DND-41 (cell line): Measurements from ENCODE around the gene FAM151B.
"Not testable (repeated sequence)": the region's sequence is repeated elsewhere in the genome, so short reads cannot be mapped to it uniquely, and the experiment has no call there.

ENCODE experiments used
- ATAC-seq: fragments of 200-7000 bp; cut with Tn5 transposase; 3 replicates; pipeline ENCODE4 v1.9.1; 2021; ENCODE audit warnings: low read depth; ENCODE audit not compliant: insufficient read depth
- DNase-seq: peaks from one replicate; pipeline ENCODE4 v3.0.0-alpha.2; 2020
- H2AFZ ChIP-seq: 2 replicates; pipeline ENCODE4 v1.6.0; 2012; ENCODE audit warnings: low read depth, low read length
- H3K27ac ChIP-seq: 2 replicates; pipeline ENCODE4 v1.5.1; 2012; ENCODE audit warnings: low read length, inconsistent platforms
- H3K27me3 ChIP-seq: fragments of 200-600 bp; sonication (generic); 2 replicates; pipeline ENCODE4 v1.6.0; 2012; ENCODE audit warnings: low read length, mild to moderate bottlenecking, inconsistent platforms; ENCODE audit not compliant: insufficient read depth, poor library complexity
- H3K36me3 ChIP-seq: 2 replicates; pipeline ENCODE4 v1.5.1; 2012; ENCODE audit warnings: low read length, inconsistent platforms; ENCODE audit not compliant: insufficient read depth
- H3K4me1 ChIP-seq: 2 replicates; pipeline ENCODE4 v1.5.1; 2012; ENCODE audit warnings: mild to moderate bottlenecking, low read length; ENCODE audit not compliant: insufficient read depth
- H3K4me2 ChIP-seq: 2 replicates; pipeline ENCODE4 v1.6.0; 2012; ENCODE audit warnings: mild to moderate bottlenecking, moderate library complexity, low read length, inconsistent platforms; ENCODE audit not compliant: insufficient read depth
- H3K4me3 ChIP-seq, 2 experiments: fragments of 200-600 bp in 1 of 2; shearing (Covaris generic) in 1 of 2; 2 replicates each; pipeline ENCODE4 v1.5.1; 2012 to 2016; ENCODE audit warnings: inconsistent platforms in 2 of 2, low read length in 2 of 2, mild to moderate bottlenecking in 2 of 2, low read depth in 1 of 2, moderate library complexity in 1 of 2
- H3K79me2 ChIP-seq: 2 replicates; pipeline ENCODE4 v1.6.0; 2012; ENCODE audit warnings: low read length, inconsistent platforms; ENCODE audit not compliant: insufficient read depth
- H3K9ac ChIP-seq: 2 replicates; pipeline ENCODE4 v1.6.0; 2012; ENCODE audit warnings: low read depth, mild to moderate bottlenecking, inconsistent platforms, low read length, moderate library complexity
- H3K9me3 ChIP-seq: 2 replicates; pipeline ENCODE4 v1.5.1; 2012; ENCODE audit warnings: low read length, moderate library complexity, mild to moderate bottlenecking, inconsistent platforms; ENCODE audit not compliant: insufficient read depth, severe bottlenecking
- H4K20me1 ChIP-seq: 2 replicates; pipeline ENCODE4 v1.6.0; 2012; ENCODE audit warnings: low read length; ENCODE audit not compliant: insufficient read depth
- EZH2 ChIP-seq: IDR thresholded peaks from 3 replicates; pipeline ENCODE4 v1.6.1; 2012; ENCODE audit warnings: borderline replicate concordance, low read depth, mild to moderate bottlenecking, moderate library complexity, low read length, inconsistent platforms; ENCODE audit not compliant: severe bottlenecking
- TF ChIP-seq, protein P1 (sequence below): IDR thresholded peaks from 2 replicates; pipeline ENCODE4 v1.5.1; 2012; ENCODE audit warnings: borderline replicate concordance, low read length, moderate library complexity, mild to moderate bottlenecking; ENCODE audit not compliant: poor library complexity, severe bottlenecking; ENCODE audit errors: extremely low read depth

Gene FAM151B

DNA sequence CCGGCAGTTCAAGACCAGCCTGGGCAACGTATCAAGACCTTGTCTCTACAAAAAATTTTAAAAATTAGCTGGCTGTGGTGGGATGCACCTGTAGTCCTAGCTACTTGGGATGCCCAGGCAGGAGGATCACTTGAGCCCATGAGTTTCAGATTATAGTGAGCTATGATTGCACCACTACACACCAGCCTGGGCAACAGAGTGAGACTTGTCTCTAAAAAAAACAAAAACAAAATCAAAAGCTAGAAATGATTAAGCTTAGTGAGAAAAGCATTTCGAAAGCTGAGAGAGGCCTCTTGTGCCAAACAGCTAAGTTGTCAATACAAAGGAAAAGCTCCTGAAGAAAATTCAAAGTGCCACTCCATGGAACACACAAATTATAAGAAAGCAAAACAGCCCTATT is 4.8 kb downstream of the FAM151B start:
- no peak overlapping the region for H3K9ac ChIP-seq
- no peak for ATAC-seq

DNA sequence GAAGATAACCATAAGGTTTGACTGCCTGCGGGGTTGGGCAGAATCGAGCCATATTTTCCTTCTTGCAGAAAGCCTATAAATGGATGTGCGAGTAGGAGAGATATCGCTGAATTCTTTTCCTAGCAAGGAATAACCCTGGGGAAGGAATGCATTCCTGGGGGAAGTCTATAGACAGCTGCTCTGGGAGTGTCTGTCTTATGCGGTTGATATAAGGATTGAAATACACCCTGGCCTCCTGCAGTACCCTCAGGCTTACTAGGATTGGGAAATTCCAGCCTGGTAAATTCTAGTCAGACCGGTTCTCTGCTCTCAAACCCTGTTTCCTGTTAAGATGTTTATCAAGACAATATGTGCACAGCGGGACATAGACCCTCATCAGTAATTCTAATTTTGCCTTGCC is 5.5 kb downstream of the FAM151B start:
- not testable (repeated sequence) for H3K36me3 ChIP-seq, H3K4me1 ChIP-seq, H3K9me3 ChIP-seq, H3K4me3 ChIP-seq, H2AFZ ChIP-seq, H3K27me3 ChIP-seq, H3K9ac ChIP-seq, H3K4me2 ChIP-seq, ATAC-seq, H3K79me2 ChIP-seq, H4K20me1 ChIP-seq, DNase-seq, H3K27ac ChIP-seq

More for the DNA sequence above, 4.8 kb downstream of the FAM151B start:
- Histone ChIP-seq H3K27ac (no peak overlapping the region), H3K9me3 (no peaks in the 10 kb centered on the region), H3K4me2 (no peak overlapping the region), H3K36me3 (no peaks in the 10 kb centered on the region), H4K20me1 (no peaks in the 10 kb centered on the region), H3K4me3 (no peak overlapping the region), H2AFZ (no peak overlapping the region), H3K4me1 (peaks cover 13% of the 10 kb centered on the region), H3K27me3 (no peaks in the 10 kb centered on the region), H3K79me2 (no peaks in the 10 kb centered on the region)
- TF ChIP-seq, protein P1, sequence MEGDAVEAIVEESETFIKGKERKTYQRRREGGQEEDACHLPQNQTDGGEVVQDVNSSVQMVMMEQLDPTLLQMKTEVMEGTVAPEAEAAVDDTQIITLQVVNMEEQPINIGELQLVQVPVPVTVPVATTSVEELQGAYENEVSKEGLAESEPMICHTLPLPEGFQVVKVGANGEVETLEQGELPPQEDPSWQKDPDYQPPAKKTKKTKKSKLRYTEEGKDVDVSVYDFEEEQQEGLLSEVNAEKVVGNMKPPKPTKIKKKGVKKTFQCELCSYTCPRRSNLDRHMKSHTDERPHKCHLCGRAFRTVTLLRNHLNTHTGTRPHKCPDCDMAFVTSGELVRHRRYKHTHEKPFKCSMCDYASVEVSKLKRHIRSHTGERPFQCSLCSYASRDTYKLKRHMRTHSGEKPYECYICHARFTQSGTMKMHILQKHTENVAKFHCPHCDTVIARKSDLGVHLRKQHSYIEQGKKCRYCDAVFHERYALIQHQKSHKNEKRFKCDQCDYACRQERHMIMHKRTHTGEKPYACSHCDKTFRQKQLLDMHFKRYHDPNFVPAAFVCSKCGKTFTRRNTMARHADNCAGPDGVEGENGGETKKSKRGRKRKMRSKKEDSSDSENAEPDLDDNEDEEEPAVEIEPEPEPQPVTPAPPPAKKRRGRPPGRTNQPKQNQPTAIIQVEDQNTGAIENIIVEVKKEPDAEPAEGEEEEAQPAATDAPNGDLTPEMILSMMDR, result no peak
- no peak for TF ChIP-seq EZH2
- no peak for DNase-seq

DNA sequence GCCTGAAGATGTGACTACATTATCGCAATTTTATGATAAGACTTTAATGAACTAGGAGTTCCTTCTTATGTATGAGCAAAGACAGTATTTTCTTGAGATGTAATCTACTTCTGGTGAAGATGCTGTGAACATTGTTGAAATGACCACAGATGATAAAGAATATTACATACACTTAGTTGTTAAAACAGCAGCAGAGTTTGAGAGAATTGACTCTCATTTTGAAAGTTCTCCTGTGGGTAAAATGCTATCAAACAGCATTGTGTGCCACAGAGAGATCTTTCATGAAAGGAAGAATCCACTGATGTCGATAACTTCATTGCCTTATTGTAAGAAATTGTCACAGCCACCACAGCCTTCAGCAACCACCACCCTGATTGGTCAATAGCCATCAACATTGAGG is 8.0 kb downstream of the FAM151B start:
- Histone ChIP-seq H3K27me3 (no peaks in the 10 kb centered on the region), H3K4me2 (no peak overlapping the region), H4K20me1 (no peaks in the 10 kb centered on the region), H3K9ac (no peak overlapping the region), H3K36me3 (no peaks in the 10 kb centered on the region), H3K27ac (no peak overlapping the region), H3K4me3 (no peak overlapping the region), H3K79me2 (no peaks in the 10 kb centered on the region), H3K9me3 (no peaks in the 10 kb centered on the region), H3K4me1 (no peaks in the 10 kb centered on the region), H2AFZ (no peak overlapping the region)
- ATAC-seq (no peak), DNase-seq (no peak)
- TF ChIP-seq, protein P1, result no peak
- TF ChIP-seq EZH2, result no peak

DNA sequence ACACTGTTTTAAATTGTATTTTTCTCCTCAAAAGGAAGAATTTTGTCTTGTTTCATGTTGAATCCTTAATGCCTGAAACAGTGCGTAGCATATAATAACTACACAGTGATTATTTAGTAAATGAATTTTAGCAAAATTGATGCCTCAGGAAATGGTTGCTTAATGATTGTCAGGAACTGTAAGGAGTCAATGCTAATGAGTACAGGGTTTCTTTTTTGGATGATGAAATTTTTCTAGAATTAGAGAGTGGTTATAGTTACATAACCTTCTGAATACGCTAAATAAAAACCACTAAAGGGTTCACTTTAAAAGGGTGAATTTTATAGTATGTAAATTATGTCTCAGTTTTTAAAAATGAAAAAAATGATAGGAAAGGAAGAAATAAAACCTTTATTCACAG is 14.9 kb downstream of the FAM151B start:
- no peak for ATAC-seq
- Histone ChIP-seq H3K27me3 (no peaks in the 10 kb centered on the region), H3K4me2 (no peak overlapping the region)

More for the DNA sequence above, 14.9 kb downstream of the FAM151B start:
- Histone ChIP-seq H3K9ac (no peak overlapping the region), H3K27ac (no peak overlapping the region), H3K4me1 (no peaks in the 10 kb centered on the region), H4K20me1 (no peaks in the 10 kb centered on the region), H2AFZ (no peak overlapping the region), H3K36me3 (no peaks in the 10 kb centered on the region), H3K79me2 (no peaks in the 10 kb centered on the region), H3K4me3 (no peak overlapping the region), H3K9me3 (no peaks in the 10 kb centered on the region)
- DNase-seq, result no peak
- no peak for TF ChIP-seq EZH2
- TF ChIP-seq, protein P1, result no peak
